Ecto neural progenitor cell (in vitro differentiated cells): Measurements from ENCODE around the gene ITIH1.
A peak's percentile ranks its signal among the peaks of the same experiment; 100 is the strongest.

Experiments used
- DNase-seq: peaks from one replicate; pipeline ENCODE4 v3.0.0-alpha.2; 2018; ENCODE audit warnings: low spot score

ITIH1 gene

DNA sequence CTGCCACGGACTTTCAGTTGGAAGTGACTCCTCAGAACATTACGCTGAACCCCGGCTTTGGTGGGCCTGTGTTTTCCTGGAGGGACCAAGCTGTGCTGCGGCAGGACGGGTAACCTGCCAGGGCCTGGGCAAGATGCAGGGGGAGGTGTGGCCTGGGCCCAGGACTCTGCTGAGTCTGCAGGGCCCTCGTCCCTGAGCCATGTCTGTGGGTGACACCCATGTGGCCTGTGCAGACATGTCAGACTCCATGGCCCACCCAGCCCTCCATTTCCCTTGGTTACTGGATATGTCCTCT lies 12.3 kb downstream of the ITIH1 start:
- no peak for DNase-seq

GRCh38 chr3:52790337-52790736 lies 12.9 kb downstream of the ITIH1 start:
- no peak for DNase-seq

GRCh38 chr3:52790741-52791140 lies 13.3 kb downstream of the ITIH1 start:
- no peak for DNase-seq

DNA sequence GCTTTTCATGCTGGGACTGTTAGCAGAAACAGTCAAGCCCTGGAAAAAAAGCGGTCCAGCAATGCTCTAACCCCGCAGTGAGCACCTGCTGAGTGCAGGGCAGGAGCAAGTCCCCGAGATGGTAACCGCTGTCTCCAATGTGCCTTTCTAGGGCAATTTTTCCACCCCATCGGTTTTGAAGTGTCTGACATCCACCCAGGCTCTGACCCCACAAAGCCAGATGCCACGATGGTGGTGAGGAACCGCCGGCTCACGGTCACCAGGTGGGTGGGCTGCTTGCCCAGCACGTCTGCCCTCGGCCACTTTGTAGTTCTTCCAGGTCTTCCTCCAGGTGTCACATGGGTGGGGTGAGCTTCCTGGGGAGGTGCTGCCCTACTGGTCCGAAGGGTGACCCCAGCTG lies 14.0 kb downstream of the ITIH1 start:
- no peak for DNase-seq

DNA sequence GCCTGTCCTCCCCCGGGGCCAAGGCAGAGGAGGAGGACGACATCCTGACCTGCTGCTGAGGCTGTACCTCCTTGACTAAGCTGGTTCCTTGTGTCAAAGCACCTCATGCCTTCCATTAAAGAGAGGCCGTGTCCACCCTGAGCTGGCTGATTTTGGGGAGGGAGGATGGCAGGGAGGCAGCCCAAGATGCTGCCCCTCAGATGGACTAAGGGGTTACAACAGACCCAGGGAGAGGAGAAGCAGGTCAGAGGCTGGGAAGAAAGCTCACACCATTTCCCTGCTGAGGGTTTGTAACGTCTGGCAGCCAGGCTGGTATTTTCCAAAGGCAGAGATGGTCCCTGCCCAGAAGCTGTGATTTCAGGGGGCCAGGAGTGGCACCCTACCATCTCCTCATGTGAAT lies 14.5 kb downstream of the ITIH1 start:
- no peak for DNase-seq

DNA sequence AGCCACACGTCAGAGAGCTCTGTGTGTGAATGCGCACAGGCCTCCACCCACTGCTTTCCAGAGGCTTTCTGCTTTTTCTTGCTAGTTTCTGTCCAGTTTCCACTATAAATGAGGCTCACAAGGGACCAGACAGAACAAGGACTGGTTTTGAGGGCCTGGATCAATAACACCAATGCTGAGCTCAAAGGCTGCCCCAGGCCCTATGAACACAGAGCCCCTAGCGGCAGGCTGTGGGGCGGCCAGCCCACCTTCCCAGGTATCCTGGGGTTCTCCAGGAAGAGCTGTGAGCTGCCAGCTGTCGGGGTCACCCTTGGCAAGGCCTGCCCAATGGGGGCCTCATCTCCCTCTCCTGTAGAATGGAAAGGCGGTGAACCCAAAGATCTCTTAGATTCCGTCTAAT lies 15.0 kb downstream of the ITIH1 start:
- DNase-seq, result no peak

DNA sequence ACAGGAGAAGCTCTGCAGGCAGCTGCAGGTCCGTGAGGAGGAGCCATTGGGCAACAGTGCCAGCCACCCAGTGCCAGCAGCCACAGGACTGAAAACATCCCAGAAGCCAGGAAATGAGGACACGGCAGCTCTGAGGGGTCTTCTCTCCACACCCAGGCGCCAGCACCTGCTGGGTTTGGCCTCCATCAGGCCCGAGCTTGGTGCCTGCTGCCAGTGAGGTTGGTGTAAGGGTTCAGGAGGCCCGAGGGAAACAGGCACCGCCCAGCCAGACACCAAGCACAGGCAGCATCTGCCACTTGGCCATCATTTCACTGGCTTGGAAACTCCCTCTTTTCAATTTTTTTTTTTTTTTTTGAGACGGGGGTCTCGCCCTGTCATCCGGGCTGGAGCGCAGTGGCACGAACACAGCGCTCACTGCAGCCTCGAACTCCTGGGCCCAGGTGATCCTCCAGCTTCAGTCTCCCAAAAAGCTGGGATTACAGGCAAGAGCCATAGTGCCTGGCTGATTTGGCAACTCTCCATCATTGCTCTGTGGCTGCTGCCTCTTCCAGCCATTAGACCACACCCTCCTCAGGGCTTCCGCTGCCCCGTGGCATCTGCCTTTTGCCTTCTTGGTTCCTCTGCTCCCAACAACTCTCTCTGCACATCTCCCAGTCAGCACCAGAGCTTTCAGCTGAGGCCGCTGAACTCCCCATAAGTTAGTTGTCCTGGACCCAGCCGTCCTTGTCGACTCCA lies 15.7 kb downstream of the ITIH1 start:
- DNase-seq, result no peak

GRCh38 chr3:52793702-52794611 lies 16.6 kb downstream of the ITIH1 start:
- DNase-seq, result no peak

DNA sequence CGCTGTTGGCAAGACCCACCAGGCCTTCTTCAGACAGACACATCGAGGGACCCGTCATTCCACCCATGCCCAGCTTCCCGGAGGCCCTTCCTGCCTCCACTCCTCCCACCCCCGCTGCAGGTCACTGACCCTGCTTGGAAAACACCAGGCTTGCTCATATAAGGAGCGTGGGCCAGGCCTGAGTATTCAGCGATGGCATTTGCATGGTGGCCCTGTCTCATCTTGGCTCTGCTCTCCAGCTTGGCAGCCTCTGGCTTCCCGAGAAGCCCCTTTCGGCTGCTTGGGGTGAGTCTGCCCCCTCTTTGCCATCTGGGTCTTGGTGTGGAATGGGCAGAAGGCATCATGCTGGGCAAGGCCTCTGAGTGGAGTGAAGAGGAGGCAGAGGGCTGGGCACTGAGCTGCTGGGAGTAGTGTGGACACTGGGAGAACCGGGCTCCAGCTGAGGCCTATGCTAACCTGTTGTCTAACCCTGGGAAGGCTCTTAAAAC lies 17.3 kb downstream of the ITIH1 start, which contains the start of gene ITIH3:
Gene ITIH3, plus strand, starts transcription at position 185 of the 488 bp plus-strand sequence. Its CDS starts 8 bp downstream, at position 193.
- no peak for DNase-seq

DNA sequence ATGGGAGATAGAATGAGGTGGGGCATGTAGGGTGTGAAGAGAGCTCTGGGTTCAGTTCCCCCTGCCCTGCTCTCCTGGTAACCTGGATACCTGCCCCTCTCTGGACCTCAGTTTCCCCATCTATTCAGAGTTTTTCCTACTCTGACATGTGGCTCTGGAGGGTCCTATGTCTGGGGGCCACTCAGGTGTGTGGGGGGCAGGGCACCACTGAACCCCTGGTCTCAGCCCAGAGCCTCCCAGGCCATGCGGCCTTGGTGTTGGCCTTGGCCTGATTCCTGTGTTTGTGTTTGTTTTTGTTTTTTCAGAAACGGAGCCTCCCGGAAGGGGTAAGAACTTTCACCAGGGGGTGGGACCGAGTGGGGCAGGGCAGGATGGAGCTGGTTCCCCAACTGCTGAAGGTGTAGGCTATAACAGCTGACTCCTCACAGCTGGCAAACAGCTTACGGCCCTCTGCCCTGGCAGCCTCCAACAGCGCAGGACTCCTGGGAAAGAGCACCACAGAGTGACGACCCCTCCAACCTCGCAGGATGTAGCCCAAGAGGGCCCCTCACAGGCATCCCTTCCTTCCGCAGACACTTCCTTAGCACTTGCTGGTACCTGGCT lies 18.0 kb downstream of the ITIH1 start:
- no peak for DNase-seq

DNA sequence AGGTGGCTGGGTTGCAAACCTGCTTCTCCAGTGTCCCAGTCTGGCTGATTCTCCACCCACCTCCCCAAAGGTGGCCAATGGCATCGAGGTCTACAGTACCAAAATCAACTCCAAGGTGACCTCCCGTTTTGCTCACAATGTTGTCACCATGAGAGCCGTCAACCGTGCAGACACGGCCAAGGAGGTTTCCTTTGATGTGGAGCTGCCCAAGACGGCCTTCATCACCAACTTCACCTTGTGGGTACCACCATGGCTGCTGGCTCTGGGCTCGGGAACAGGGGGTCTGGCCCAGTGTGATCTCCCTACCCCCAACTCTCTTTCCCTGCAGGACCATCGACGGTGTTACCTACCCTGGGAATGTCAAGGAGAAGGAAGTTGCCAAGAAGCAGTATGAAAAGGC lies 19.0 kb downstream of the ITIH1 start:
- no peak for DNase-seq

DNA sequence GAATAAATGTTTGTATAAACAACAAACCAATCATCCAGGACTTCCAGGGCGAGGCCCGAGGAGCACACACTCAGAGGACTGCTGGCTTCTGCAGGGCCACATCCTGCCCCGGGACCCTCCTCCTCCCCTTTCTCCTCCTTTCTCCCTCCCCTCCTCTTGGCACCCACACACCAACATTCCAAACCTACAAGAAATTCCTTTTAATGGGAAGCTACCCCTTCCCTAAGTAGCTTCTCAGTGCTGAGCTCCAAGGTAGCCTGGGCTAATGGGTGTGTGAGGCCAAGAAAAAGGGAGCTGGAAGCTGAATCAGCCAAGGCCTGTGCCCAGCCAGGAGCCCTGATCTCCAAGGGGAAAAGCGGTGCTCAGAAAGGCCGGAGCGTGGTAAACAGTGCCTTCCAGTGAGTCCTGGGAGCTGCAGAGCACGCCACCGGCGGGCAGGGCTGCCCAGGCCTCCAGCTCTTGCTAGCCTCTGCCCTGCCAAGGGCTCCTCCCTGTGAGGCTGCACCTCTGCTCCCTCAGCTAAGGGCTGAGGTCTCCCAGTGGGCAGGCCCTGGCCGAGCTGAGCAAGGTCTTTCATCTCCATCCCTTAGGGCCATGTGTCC lies 21.1 kb downstream of the ITIH1 start:
- DNase-seq, result no peak

DNA sequence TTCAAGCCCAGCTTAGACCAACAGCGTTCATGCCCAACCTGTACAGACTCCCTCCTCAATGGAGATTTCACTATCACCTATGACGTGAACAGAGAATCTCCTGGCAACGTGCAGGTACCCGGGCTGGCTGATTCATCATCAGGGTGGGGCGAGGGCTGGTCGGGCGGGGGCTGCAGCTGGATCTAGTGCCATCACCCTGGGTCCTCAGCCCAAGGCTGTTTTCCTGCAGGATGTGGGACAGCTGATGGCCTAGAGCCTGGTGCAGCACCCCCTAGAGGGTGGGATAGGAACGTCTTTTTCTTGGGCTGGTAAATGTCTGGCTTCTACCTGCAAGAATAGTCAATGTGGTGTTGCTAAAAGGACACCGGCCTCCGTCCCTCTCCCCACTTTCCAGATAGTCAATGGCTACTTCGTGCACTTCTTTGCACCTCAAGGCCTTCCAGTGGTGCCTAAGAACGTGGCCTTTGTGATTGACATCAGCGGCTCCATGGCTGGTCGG lies 21.6 kb downstream of the ITIH1 start:
- peak; percentile 59 for DNase-seq

- no peak for DNase-seq
Observed at GRCh38 chr3:52800079-52800478, 22.7 kb downstream of the ITIH1 start.

DNA sequence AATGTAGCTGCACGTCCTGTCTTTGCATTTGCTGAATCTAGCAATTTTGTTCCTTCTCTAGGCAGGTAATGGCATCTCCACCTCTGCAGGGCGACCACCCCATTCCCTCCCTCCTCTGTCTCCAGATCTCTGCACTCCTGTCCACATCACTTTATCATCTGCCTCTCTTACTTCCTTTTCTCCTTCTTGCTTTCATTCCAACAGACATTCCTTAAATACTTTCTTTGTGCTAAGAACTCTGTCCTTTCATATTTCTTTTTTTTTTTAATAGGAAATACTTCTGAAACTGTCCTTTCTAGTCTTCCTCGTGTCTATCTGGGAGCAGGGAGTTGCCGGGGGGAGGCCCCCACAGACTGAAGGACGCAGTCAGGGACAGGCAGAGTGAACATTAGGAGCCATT lies 24.4 kb downstream of the ITIH1 start:
- DNase-seq, result no peak

GRCh38 chr3:52805270-52806039 lies 28.1 kb downstream of the ITIH1 start:
- no peak for DNase-seq

DNA sequence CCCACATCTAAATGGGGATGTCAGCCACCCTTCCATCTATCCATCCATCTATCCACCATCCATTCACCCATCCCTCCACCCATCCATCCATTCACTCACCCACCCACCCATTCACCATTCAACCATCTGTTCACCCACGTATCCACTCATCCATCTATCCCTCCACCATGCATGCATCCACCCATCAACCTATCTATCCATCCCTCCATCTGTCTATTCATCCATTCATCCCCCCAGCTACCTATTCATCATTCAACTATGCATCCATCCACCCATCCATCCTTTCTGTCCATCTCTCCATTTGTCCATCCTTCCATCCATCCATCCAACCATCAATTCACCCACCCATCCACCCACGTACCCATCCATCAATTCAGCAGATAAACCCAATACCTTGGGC lies 31.8 kb downstream of the ITIH1 start:
- no peak for DNase-seq

DNA sequence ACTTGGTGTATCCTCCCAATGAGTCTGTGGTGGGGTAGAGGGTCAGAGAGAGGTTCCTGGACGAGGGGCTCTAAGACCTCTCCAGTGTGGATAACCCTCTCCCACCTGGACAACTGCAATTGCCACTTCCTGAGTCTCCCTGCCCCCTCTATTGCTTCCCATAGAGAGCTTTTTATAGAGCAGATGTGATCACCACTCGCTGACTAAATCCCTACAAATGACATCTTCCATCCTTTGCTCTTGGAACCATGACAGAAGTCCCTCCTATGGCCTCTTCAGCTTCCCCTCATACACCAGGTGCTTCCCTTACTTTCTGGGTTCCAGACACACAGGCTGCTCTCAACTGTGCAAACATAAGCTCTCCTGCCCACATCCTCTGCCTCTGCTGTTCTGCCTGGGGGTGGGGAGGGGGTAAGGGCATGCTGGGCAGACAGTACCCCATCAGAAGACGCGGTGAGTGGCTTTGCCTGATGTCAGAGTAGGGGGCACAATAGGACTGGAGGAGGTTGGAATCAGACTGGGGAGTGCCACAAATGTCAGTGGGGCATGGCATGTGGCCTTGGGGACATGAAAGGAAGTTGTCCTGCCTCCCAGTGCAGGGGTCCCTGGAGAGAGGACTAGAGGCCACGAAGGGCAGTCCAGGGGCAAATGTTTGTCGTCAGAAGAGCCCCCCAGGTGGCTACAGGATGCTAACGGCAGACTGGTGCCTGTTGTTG lies 32.4 kb downstream of the ITIH1 start:
- no peak for DNase-seq

GRCh38 chr3:52810923-52811322 lies 33.5 kb downstream of the ITIH1 start:
- DNase-seq, result no peak

- DNase-seq, result no peak
Observed at GRCh38 chr3:52811452-52812011, 34.1 kb downstream of the ITIH1 start.

- DNase-seq, result no peak
Observed at GRCh38 chr3:52813810-52814209, 36.4 kb downstream of the ITIH1 start.
